Astrocyte (in vitro differentiated cells and primary cell): Measurements from ENCODE around the gene PALLD.

Source experiments
- EZH2 ChIP-seq: IDR thresholded peaks from 2 replicates; pipeline ENCODE4 v1.6.1; 2012; ENCODE audit warnings: mild to moderate bottlenecking, low read length, inconsistent platforms; ENCODE audit not compliant: insufficient read depth
- TF ChIP-seq, protein P1 (sequence below): IDR thresholded peaks from 2 replicates; pipeline ENCODE4 v1.5.1; 2011; ENCODE audit warnings: low read depth, mild to moderate bottlenecking, inconsistent platforms, low read length, moderate library complexity; ENCODE audit not compliant: insufficient read depth

DNA sequence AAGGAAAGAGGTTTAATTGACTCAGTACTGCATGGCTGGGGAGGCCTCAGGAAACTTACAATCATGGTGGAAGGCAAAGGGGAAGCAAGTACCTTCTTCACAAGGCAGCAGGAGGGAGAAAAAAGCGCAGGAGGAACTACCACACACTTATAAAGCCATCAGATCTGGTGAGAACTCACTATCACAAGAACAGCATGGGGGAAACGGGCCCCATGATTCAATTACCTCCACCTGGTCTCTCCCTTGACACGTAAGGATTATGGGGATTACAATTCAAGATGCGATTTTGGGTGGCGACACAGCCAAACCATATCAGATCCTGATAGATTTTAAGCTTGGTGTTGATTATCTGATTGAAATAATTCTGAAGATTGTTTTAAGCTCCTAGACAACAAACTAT lies 294.5 kb downstream of the PALLD start:
- TF ChIP-seq, protein P1, sequence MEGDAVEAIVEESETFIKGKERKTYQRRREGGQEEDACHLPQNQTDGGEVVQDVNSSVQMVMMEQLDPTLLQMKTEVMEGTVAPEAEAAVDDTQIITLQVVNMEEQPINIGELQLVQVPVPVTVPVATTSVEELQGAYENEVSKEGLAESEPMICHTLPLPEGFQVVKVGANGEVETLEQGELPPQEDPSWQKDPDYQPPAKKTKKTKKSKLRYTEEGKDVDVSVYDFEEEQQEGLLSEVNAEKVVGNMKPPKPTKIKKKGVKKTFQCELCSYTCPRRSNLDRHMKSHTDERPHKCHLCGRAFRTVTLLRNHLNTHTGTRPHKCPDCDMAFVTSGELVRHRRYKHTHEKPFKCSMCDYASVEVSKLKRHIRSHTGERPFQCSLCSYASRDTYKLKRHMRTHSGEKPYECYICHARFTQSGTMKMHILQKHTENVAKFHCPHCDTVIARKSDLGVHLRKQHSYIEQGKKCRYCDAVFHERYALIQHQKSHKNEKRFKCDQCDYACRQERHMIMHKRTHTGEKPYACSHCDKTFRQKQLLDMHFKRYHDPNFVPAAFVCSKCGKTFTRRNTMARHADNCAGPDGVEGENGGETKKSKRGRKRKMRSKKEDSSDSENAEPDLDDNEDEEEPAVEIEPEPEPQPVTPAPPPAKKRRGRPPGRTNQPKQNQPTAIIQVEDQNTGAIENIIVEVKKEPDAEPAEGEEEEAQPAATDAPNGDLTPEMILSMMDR, result no peak
- TF ChIP-seq EZH2, result no peak
